HG02938 (cell line): Measurements from ENCODE around the gene INPP5A.

ENCODE experiments used
- ATAC-seq: cut with Tn5 transposase; IDR thresholded peaks from one replicate; pipeline ENCODE4 v1.9.1; 2021; ENCODE audit warnings: mild to moderate bottlenecking, moderate library complexity; ENCODE audit not compliant: unreplicated experiment

INPP5A gene

GRCh38 chr10:132746801-132747625 lies 209.4 kb downstream of the INPP5A start:
- ATAC-seq: no peak

GRCh38 chr10:132748135-132748534 lies 210.5 kb downstream of the INPP5A start:
- no peak for ATAC-seq

- ATAC-seq: no peak
These were observed 211.2 kb downstream of the INPP5A start for GRCh38 chr10:132748545-132749370.

- no peak for ATAC-seq
These were observed 211.8 kb downstream of the INPP5A start for GRCh38 chr10:132749371-132749795.

DNA sequence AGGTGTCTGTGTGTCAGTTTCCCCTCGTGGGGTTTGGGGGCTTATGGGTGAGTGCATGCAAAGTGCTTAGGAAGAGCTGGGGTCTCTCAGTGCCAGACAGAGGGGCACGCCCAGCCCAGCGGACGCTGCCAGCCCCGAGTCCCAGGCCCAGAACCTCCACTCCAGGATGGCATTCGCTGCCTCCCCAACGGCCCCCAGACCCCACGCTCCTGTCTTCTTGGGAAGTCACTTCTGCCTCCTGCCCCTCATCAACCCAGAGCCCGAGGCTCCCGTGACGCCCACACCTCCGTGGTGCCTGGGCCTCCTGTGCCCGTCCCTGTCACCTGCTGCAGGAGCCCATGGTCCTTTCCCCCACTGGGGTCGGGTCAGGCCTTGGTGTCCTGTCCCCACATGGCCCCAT lies 213.3 kb downstream of the INPP5A start:
- ATAC-seq: no peak

GRCh38 chr10:132752378-132752777 lies 214.8 kb downstream of the INPP5A start:
- ATAC-seq: no peak

- no peak for ATAC-seq
These were observed 215.4 kb downstream of the INPP5A start for GRCh38 chr10:132752961-132753360.

- ATAC-seq: no peak
These were observed 216.0 kb downstream of the INPP5A start for GRCh38 chr10:132753596-132753995.

GRCh38 chr10:132754071-132754470 lies 216.5 kb downstream of the INPP5A start:
- ATAC-seq: no peak

GRCh38 chr10:132755166-132755711 lies 217.7 kb downstream of the INPP5A start:
- ATAC-seq: no peak

- no peak for ATAC-seq
These were observed 219.0 kb downstream of the INPP5A start for GRCh38 chr10:132756591-132756990.

- ATAC-seq: no peak
These were observed 219.6 kb downstream of the INPP5A start for GRCh38 chr10:132757171-132757570.

DNA sequence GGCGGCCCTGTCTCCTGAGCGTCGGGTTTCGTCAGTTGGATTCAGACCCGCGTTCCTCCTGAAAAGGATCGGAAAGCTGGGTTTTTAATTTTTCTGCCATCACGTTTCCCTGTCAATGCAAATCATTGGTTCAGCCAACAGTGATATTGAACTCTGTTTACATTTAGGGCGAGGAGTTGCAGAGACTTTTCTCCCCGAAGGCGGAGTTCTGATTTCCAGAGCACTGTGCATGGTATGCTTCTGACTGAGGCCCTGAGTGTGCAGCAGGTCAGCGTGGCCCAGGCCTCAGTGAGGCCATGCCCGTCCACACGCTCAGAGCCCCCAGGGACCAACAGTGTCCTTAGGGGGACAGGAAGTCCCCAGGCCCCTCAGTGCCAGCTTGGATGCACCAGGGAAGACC lies 221.3 kb downstream of the INPP5A start:
- no peak for ATAC-seq

DNA sequence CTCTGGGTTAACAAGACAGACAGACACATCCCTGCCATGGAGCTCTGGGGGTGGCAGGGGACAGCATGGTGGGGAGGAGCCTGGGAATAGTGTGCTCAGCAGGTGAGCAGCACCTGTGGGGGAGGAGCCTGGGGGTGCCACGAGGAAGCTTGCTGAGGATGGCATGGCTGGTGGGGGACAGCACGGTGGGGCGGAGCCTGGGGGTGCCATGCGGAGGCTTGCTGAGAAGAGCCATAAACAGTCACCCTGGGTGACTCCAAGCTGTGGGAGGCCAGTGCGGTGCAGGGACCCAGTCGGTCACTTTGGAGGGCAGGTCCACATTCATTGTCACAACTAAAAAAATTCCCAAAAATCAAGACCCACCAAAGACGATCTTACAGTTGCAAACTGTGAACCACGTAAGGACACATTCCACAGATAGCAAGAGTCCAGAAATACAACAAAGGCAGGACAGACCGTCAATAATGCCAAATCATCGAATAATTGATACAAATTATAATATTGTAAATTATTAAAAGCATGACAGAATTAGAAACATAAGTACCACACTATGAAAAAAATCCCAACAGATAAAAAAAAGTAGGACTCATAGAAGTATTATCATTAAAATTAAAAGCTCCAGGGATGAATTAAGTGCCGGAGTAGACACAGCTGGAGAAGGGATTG lies 223.9 kb downstream of the INPP5A start:
- no peak for ATAC-seq

GRCh38 chr10:132762267-132762666 lies 224.7 kb downstream of the INPP5A start:
- ATAC-seq: no peak

DNA sequence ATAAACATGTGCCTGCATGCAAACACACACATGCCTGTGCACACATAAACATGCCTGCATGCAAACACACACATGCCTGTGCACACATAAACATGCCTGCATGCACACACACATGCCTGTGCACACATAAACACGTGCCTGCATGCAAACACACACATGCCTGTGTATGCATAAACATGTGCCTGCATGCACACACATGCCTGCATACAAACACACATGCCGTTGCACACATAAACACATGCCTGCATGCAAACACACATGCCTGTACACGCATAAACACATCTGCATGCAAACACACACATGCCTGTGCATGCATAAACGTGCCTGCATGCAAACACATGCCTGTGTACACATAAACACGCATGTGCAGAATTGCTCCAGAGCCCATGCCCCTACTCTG lies 226.0 kb downstream of the INPP5A start:
- ATAC-seq: no peak

GRCh38 chr10:132764108-132764507 lies 226.5 kb downstream of the INPP5A start:
- no peak for ATAC-seq

DNA sequence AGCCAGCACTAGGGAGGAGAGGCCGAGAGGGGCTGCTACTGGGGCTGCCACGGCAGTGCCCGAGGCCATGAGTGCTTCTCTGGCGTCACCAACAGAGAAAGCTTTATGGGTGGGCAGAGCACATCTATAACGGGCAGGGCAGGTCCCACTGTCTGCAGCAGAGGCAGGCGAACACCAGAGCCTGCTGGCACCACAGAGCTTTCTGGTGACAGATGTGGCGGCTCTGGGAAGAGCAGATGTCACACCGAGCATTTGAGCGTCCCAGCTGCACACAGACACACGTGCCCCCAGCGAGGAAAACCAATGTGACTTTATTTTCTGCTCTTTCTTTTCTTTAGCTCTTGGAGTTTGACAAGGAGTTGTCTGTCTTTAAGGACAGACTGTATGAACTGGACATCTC lies 227.8 kb downstream of the INPP5A start:
- ATAC-seq: no peak

- no peak for ATAC-seq
These were observed 228.7 kb downstream of the INPP5A start for GRCh38 chr10:132766291-132766690.

GRCh38 chr10:132768346-132769248 lies 231.0 kb downstream of the INPP5A start:
- no peak for ATAC-seq
